ENCODE results near the gene NDUFB8.

DNA sequence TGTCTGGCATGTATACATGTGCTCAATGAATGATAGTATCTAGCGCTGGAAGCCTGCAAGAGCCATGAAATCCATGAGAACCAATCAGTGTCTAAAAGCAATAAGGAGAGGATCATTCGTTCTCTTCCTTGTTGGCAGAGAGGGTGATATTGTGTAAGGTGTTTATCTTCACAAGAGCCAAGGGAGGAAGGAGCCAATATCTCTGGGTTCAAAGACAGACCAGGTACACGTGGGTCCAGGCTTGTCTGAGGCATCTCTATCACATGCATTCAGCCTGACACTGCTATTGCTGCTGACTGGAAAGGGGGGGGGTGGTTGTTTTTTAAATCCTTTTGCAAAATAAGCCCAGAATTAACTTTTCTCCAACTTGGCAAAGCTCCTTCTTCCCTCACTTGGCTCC lies 14.1 kb downstream of the NDUFB8 start:
- TF ChIP-seq, protein P1, sequence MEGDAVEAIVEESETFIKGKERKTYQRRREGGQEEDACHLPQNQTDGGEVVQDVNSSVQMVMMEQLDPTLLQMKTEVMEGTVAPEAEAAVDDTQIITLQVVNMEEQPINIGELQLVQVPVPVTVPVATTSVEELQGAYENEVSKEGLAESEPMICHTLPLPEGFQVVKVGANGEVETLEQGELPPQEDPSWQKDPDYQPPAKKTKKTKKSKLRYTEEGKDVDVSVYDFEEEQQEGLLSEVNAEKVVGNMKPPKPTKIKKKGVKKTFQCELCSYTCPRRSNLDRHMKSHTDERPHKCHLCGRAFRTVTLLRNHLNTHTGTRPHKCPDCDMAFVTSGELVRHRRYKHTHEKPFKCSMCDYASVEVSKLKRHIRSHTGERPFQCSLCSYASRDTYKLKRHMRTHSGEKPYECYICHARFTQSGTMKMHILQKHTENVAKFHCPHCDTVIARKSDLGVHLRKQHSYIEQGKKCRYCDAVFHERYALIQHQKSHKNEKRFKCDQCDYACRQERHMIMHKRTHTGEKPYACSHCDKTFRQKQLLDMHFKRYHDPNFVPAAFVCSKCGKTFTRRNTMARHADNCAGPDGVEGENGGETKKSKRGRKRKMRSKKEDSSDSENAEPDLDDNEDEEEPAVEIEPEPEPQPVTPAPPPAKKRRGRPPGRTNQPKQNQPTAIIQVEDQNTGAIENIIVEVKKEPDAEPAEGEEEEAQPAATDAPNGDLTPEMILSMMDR (conservative IDR thresholded peaks at IDR 0.05; ENCODE audit: low read depth, low read length): no peak
- TF ChIP-seq EZH2 (IDR thresholded peaks at IDR 0.05; ENCODE audit: borderline replicate concordance, low read depth, low read length, poor library complexity, severe bottlenecking): no peak
